GM19468 (cell line): ENCODE results near the gene SPTBN1.

Experiments
- ATAC-seq: cut with Tn5 transposase; IDR thresholded peaks from one replicate; pipeline ENCODE4 v1.9.1; 2021; ENCODE audit warnings: mild to moderate bottlenecking, moderate library complexity, moderate number of reproducible peaks; ENCODE audit not compliant: unreplicated experiment; ENCODE audit errors: extremely low read depth

SPTBN1 gene

GRCh38 chr2:54708584-54709335 is 252.6 kb downstream of the SPTBN1 start:
- ATAC-seq: no peak

- ATAC-seq: no peak
Observed at GRCh38 chr2:54709336-54709809, 253.2 kb downstream of the SPTBN1 start.

- no peak for ATAC-seq
Observed at GRCh38 chr2:54710216-54710615, 254.1 kb downstream of the SPTBN1 start.

- ATAC-seq: no peak
Observed at GRCh38 chr2:54712516-54712915, 256.4 kb downstream of the SPTBN1 start.

- no peak for ATAC-seq
Observed at GRCh38 chr2:54714996-54715395, 258.9 kb downstream of the SPTBN1 start.

GRCh38 chr2:54716375-54716774 is 260.2 kb downstream of the SPTBN1 start:
- ATAC-seq: no peak

GRCh38 chr2:54720563-54720962 is 264.4 kb downstream of the SPTBN1 start:
- no peak for ATAC-seq
